ENCODE results near the gene UCP2.
"Not testable (repeated sequence)": the region's sequence is repeated elsewhere in the genome, so short reads cannot be mapped to it uniquely, and the experiment has no call there.

Gene UCP2

DNA sequence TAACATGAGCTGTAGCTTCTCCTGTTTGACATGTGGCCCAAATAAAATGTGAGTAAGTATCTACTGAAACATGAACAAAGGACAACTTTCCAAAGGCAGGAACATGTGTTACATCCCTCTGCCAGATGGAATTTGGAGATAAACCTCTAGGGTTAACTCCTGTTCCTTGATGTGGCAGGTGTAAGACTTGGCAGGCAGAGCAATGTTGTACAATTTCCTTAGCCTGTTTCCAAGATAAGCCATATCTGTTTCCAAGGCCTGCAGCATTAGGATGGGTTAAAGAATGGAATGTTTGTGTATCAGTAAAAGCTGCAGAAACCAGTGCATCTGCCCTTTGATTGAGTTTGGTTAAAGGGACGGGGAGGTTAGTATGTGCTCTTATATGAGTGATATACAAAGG, 40.6 kb downstream of the UCP2 start:
- DNase-seq (ENCODE audit: low read depth), result no peak

DNA sequence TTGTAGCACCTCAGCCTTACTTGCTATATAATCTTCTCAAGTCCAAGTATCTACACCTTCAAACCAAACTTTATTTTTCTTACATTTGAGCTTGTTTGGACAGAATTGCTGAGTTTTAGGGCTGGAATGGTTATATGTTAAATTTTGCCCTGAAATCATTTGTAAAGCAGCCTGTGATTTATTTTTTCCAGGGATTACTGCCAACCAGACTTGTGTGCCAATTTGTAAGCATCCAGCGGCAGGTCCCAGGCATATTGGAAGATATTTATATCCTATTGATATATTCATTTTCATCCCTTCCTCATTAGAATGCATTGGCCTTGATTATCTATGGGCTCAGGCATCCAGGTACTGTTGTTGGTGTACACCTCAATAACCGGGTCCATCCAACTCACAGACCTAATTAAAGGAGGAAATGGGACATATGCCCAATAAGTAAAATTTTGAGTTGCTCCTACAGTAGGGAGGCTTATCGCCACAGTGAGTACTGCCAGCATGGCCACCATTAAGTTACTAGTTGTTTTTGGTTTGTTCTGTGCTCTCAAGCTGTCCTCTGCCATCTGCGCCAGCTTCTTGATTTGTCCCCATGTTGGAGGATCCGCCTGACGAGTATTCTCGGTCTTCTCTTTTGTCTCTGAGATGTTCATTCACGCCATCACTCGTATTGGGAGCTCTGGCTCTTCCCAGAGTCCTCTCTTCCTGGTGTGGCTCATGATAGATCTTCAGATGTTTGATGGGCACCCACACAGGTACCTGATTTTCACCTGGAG, 41.7 kb downstream of the UCP2 start:
- DNase-seq (ENCODE audit: low read depth), result no peak

DNA sequence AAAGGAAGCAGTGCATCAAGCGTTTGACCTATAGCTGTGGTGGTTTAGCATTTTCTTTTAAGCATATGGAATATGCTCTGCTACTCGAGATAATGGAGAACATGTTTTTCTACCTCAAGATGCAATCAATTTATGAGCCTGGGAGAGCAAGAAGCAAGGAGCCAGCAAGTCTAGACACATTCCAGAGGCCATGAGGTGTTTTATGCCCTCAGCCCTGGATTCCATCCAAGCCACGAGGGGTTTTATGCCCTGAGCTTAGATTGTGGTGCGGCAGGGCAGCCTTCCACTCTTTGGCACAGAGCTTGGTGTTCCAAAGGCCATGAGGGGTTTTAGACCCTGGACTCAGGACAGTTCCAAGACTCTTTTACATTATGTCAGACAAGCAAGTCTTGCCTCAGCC, 43.5 kb downstream of the UCP2 start:
- no peak for DNase-seq (ENCODE audit: low read depth)

DNA sequence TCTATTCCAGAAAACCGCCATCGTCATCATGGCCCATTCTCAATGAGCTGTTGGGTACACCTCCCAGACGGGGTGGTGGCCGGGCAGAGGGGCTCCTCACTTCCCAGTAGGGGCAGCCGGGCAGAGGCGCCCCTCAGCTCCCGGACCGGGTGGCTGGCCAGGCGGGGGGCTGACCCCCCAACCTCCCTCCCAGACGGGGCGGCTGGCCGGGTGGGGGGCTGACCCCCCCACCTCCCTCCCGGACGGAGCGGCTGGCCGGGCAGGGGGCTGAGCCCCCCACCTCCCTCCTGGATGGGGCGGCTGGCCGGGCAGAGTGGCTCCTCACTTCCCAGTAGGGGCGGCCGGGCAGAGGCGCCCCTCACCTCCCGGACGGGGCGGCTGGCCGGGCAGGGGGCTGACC, 46.6 kb downstream of the UCP2 start:
- not testable (repeated sequence) for DNase-seq (ENCODE audit: low read depth)

DNA sequence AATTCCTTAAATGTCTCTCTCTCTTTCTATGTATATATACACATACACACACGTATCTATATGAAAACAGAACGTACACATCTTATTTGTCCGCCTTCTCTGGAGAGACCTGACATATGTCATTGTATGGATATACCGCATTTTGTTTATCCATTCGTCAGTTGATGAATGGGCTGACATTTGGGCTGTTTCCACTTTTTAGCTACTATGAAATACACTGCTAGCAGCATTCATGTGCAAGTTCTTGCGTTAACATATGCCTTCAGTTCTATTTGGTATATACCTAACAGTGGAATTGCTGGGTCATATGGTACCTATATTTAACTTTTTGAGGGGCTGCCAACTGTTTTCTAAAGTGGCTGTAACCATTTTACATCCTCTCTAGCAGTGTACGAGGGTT, 49.9 kb downstream of the UCP2 start:
- no peak for DNase-seq (ENCODE audit: low read depth)

DNA sequence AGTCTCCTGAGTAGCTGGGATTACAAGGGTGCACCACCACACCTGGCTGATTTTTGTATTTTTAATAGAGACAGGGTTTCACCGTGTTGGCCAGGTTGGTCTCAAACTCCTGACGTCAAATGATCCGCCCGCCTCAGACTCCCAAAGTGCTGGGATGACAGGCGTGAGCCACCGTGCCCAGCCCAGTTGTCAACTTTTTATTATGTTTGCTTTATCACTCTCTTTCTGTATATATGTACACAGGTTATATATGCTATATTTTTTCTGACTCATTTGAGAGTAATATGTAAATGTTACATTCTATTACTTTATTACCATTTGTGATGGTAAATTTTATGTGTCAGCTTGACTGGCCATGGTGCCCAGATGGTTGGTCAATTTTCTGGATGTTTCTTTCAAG, 50.7 kb downstream of the UCP2 start:
- DNase-seq (ENCODE audit: low read depth), result no peak

DNA sequence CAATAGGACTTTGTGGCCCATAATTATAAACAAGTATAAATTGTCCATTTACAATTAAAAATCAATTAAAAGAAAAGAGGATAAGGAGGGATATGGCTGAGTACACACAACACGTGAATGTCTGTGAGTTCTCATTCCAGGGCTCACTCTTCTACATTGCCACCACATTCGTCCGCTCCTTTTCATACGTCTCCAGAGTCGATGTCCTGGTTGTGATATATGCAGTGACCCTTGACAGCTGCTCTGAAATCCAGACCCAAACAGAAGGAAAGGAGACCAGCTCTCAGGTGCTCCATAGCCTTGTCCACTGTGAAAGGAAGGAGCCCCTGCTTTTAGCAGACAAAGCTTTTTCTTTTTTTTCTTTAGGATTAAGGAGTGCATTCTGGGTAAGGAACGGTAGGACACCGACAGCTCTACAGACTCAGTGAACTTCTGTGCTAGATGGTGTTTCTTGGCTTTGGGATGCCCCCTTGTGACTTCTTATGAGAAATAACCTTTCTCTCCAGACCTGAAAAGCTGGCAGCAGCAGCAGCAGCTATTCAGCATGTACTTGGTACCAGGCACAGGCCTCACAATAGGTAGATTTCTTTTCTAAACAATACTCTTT, 51.5 kb downstream of the UCP2 start:
- no peak for DNase-seq (ENCODE audit: low read depth)

DNA sequence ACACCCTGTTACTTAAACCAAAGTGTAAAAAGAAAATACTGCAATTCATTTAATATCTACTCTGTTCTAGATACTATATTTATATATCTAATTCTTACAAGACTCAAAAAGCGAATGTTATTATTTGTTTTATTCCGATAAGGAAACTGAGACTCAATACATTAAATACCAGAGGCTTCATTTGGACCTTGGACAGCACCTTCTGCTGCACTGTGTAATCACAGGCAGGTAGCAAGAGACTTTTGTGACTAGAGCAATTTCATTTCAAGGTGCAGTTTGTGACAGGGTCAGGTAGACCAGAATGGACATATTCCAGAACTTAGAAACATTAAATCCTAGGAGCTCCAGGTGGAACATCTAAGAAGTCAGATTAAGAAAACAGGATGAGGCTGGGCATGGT, 53.3 kb downstream of the UCP2 start:
- no peak for DNase-seq (ENCODE audit: low read depth)
